HepG2 (cell line): ENCODE data around the gene SEPTIN10. TPM values are rescaled to one million over a fixed set of nuclear protein-coding genes. Genes with fewer than 3 reads are reported as not detected.

Experiments
- CEBPB ChIP-seq: IDR thresholded peaks from 2 replicates; pipeline ENCODE4 v1.6.1; 2011; ENCODE audit warnings: low read depth, low read length, improper control_type of control experiment, borderline replicate concordance
- ESRRA ChIP-seq: sonication (generic); formaldehyde crosslinking; IDR thresholded peaks from 2 replicates; pipeline ENCODE4 v1.5.1; 2020; ENCODE audit warnings: mild to moderate bottlenecking, low read depth, missing genetic modification reagents
- HOXA7 ChIP-seq: sonication (generic); formaldehyde crosslinking; IDR thresholded peaks from 2 replicates; pipeline ENCODE4 v1.8.1; 2022; ENCODE audit warnings: mild to moderate bottlenecking, missing genetic modification reagents, moderate library complexity
- LCORL ChIP-seq, 2 experiments: fragments of 450-650 bp in 1 of 2; sonication (generic) in 1 of 2; formaldehyde crosslinking in 1 of 2; IDR thresholded peaks; 2 replicates each; pipeline versions ENCODE4 v1.5.0 to v1.6.1; 2017 to 2020; ENCODE audit warnings: antibody characterized with exemption in 1 of 2, missing genetic modification reagents in 1 of 2
- MXD1 ChIP-seq: sonication (generic); formaldehyde crosslinking; IDR thresholded peaks from 2 replicates; pipeline ENCODE4 v1.4.0; 2020; ENCODE audit warnings: mild to moderate bottlenecking, missing genetic modification reagents
- NCOR1 ChIP-seq: fragments of 200-600 bp; sonication (generic); IDR thresholded peaks from 2 replicates; pipeline ENCODE4 v1.7.0; 2017; ENCODE audit warnings: antibody characterized with exemption, low read length, borderline replicate concordance
- NR2F1 ChIP-seq, 2 experiments: fragments of 450-650 bp in 1 of 2; formaldehyde crosslinking in 1 of 2; IDR thresholded peaks; 2 replicates each; pipeline versions ENCODE4 v1.5.0 to v1.6.1; 2016 to 2020; ENCODE audit warnings: mild to moderate bottlenecking in 1 of 2, missing compliant biosample characterization in 1 of 2, missing genetic modification reagents in 1 of 2, moderate library complexity in 1 of 2
- NR2F2 ChIP-seq: IDR thresholded peaks from 2 replicates; pipeline ENCODE4 v1.6.1; 2012; ENCODE audit warnings: low read depth, inconsistent platforms, borderline replicate concordance
- NR2F6 ChIP-seq, 2 experiments: IDR thresholded peaks; 2 replicates each; pipeline ENCODE4 v1.6.1; 2016; ENCODE audit warnings: antibody characterized with exemption in 1 of 2, mild to moderate bottlenecking in 1 of 2
- PITX1 ChIP-seq: sonication (generic); formaldehyde crosslinking; IDR thresholded peaks from 2 replicates; pipeline ENCODE4 v1.5.1; 2020; ENCODE audit warnings: mild to moderate bottlenecking, missing genetic modification reagents
- SNRNP70 ChIP-seq: fragments of 200-400 bp; formaldehyde crosslinking; IDR thresholded peaks from 2 replicates; pipeline ENCODE4 v1.6.1; 2017; ENCODE audit warnings: mild to moderate bottlenecking, low read depth, low read length, moderate library complexity
- ZHX1 ChIP-seq: sonication (generic); formaldehyde crosslinking; IDR thresholded peaks from 2 replicates; pipeline ENCODE4 v1.8.1; 2022; ENCODE audit warnings: low read depth, mild to moderate bottlenecking, missing genetic modification reagents
- ZMYM3 ChIP-seq: sonication (generic); formaldehyde crosslinking; IDR thresholded peaks from 2 replicates; pipeline ENCODE4 v1.5.1; 2020; ENCODE audit warnings: mild to moderate bottlenecking, missing genetic modification reagents
- ZNF530 ChIP-seq: sonication (generic); formaldehyde crosslinking; IDR thresholded peaks from 2 replicates; pipeline ENCODE4 v1.5.0; 2020; ENCODE audit warnings: low read depth, mild to moderate bottlenecking, missing genetic modification reagents
- ZNF547 ChIP-seq: sonication (generic); formaldehyde crosslinking; IDR thresholded peaks from 2 replicates; pipeline ENCODE4 v1.5.1; 2020; ENCODE audit warnings: mild to moderate bottlenecking, missing genetic modification reagents
- ZNF589 ChIP-seq: sonication (generic); formaldehyde crosslinking; conservative IDR thresholded peaks from 2 replicates; pipeline ENCODE4 v1.8.0; 2022; ENCODE audit warnings: mild to moderate bottlenecking, moderate library complexity, missing genetic modification reagents
- ZNF713 ChIP-seq: sonication (generic); formaldehyde crosslinking; IDR thresholded peaks from 2 replicates; pipeline ENCODE4 v1.4.0; 2020; ENCODE audit warnings: mild to moderate bottlenecking, missing genetic modification reagents
- ZNF740 ChIP-seq: sonication (generic); formaldehyde crosslinking; IDR thresholded peaks from 2 replicates; pipeline ENCODE4 v1.4.0; 2020; ENCODE audit warnings: missing genetic modification reagents
- ZXDC ChIP-seq: sonication (generic); formaldehyde crosslinking; IDR thresholded peaks from 2 replicates; pipeline ENCODE4 v1.5.0; 2020; ENCODE audit warnings: mild to moderate bottlenecking, missing genetic modification reagents
- polyA plus RNA-seq, 8 experiments: library from polyadenylated mRNA; depleted of rRNA in 3 of 8; stranded (reverse) in 7 of 8; unstranded in 1 of 8; fragments of >200 nt; fragmentation: Illumina TruSeq in 4 of 8; extraction: Trizol in 4 of 8; gene quantifications; 2 replicates each; pipeline versions ENCODE4 v1.2.1 to v1.2.3, GENCODE V29; 2011 to 2016; ENCODE audit warnings: low read depth in 4 of 8, missing spikeins in 1 of 8, mixed read lengths in 1 of 8; ENCODE audit not compliant: insufficient read depth in 1 of 8
- total RNA-seq, 5 experiments: library from RNA; depleted of rRNA; stranded (reverse); fragments of >200 nt; fragmentation: Illumina TruSeq; extraction: Trizol; gene quantifications; 2 replicates each; pipeline ENCODE4 v1.2.3, GENCODE V29; 2016; ENCODE audit warnings: low read depth in 1 of 5

The SEPTIN10 gene
- total and polyA plus RNA-seq, 2 of the 13 experiments (the other 11 are each of a cell fraction or from before 2014, with no cell fraction given): 45.8 to 67.5 TPM

- TF ChIP-seq ZHX1 (CRISPR knock-in tag) (peak; percentile 62; the same call in 1 of the 2 replicates), HOXA7 (CRISPR knock-in tag) (0 out of 2 replicates have a peak, but pooled peaks have one; percentile 26), NR2F6 (IDR thresholded peaks at IDR 0.05) (peak; percentile 79), NR2F6 (CRISPR knock-in tag; IDR thresholded peaks at IDR 0.05) (peak; percentile 85), ZNF740 (CRISPR knock-in tag) (no peak), CEBPB (peak; percentile 95), ZNF547 (no peak), ZXDC (no peak), SNRNP70 (no peak), ZMYM3 (CRISPR knock-in tag) (peak; percentile 80), ESRRA (CRISPR knock-in tag) (peak; percentile 73), PITX1 (peak; percentile 69; the same call in 1 of the 2 replicates), MXD1 (no peak), ZNF589 (no peak), ZNF713 (CRISPR knock-in tag) (no peak), NR2F2 (peak; percentile 71; the same call in 1 of the 2 replicates), ZNF530 (CRISPR knock-in tag) (no peak), NCOR1 (peak; percentile 20; the same call in 1 of the 2 replicates), NR2F1 (CRISPR knock-in tag; IDR thresholded peaks at IDR 0.05) (peak; percentile 53 to 70; a peak in 3 of 4 replicates), LCORL (IDR thresholded peaks at IDR 0.05) (no peak), LCORL (CRISPR knock-in tag; IDR thresholded peaks at IDR 0.05) (peak; percentile 49; the same call in 1 of the 2 replicates)
Observed at GRCh38 chr2:109523536-109524361, 90.0 kb downstream of the SEPTIN10 start (continued).
